Activated B cell treated with CpG ODN at 0.5 μM for 24 hours (primary cell): ENCODE data around the gene CINP. TPM values are rescaled to one million over a fixed set of nuclear protein-coding genes. Genes with fewer than 3 reads are reported as not detected.

Experiments used
- ATAC-seq: fragments of 200-7000 bp; cut with Tn5 transposase; one replicate; pipeline ENCODE4 v1.10.0; 2021; ENCODE audit warnings: low read depth, mild to moderate bottlenecking, moderate library complexity
- CTCF ChIA-PET: fragments of 350-600 bp; sonication (Branson Sonifier 250); formaldehyde crosslinking; loops from one replicate; lab custom pipeline; 2021; ENCODE audit warnings: antibody characterized with exemption; lab: Charles Lee
- POLR2A ChIA-PET: fragments of 350-600 bp; sonication (Branson Sonifier 250); formaldehyde crosslinking; loops from one replicate; lab custom pipeline; 2021; ENCODE audit warnings: antibody characterized with exemption; lab: Charles Lee
- DNase-seq: peaks from one replicate; pipeline ENCODE4 v3.0.0; 2022
- H3K27ac Mint-ChIP-seq: one replicate; pipeline ENCODE4 v1.8.0; 2020; ENCODE audit warnings: mixed read lengths
- H3K27me3 Mint-ChIP-seq: one replicate; pipeline ENCODE4 v1.8.0; 2021; ENCODE audit warnings: mixed read lengths
- H3K36me3 Mint-ChIP-seq: one replicate; pipeline ENCODE4 v1.8.0; 2021; ENCODE audit warnings: low read depth, mixed read lengths
- H3K4me1 Mint-ChIP-seq: one replicate; pipeline ENCODE4 v1.8.0; 2021; ENCODE audit warnings: mixed read lengths
- H3K4me3 Mint-ChIP-seq: one replicate; pipeline ENCODE4 v1.8.0; 2020; ENCODE audit warnings: mild to moderate bottlenecking, mixed read lengths
- H3K9me3 Mint-ChIP-seq: one replicate; pipeline ENCODE4 v1.8.0; 2020; ENCODE audit warnings: mixed read lengths
- CTCF ChIP-seq: fragments of 200-600 bp; IDR thresholded peaks from one replicate; pipeline ENCODE4 v1.8.0; 2022; ENCODE audit warnings: antibody characterized with exemption, mild to moderate bottlenecking
- intact Hi-C: fragments of 100-400 bp; cut with micrococcal nuclease; formaldehyde crosslinking; loops from one replicate; pipeline ENCODE4 v1.15.1; 2024
- total RNA-seq: library from RNA; stranded (reverse); gene quantifications from 2 replicates; pipeline ENCODE4 v1.2.3, GENCODE V29; 2022

Gene CINP
- total RNA-seq, 1 donor from 2014 or later, result 57.5 TPM

GRCh38 chr14:102316338-102316742, 46.4 kb downstream of the CINP start:
- peak overlapping the region; percentile 89 for H3K27ac Mint-ChIP-seq
- H3K4me1 Mint-ChIP-seq, result peaks cover 61% of the 10 kb centered on the region
- TF ChIP-seq CTCF, result no peak
- no peaks in the 10 kb centered on the region for H3K27me3 Mint-ChIP-seq
- DNase-seq (no peak), ATAC-seq (no peak)
- H3K36me3 Mint-ChIP-seq, result peaks cover 10% of the 10 kb centered on the region
- ChIA-PET POLR2A (interaction anchor here (0.5 to 4.5 kb wide), 23 partner anchors 12 to 1399 kb away, joined by 3 to 28 read pairs (median 4); partner anchors contain the start of genes CINP, EIF5, MOK and TECPR2), CTCF (interaction anchor here (0.6 to 1.4 kb wide), 7 partner anchors 11 to 609 kb away, joined by 3 to 7 read pairs (median 3); partner anchors contain the start of gene MOK)
- H3K9me3 Mint-ChIP-seq, result no peaks in the 10 kb centered on the region
- intact Hi-C loops, result loop anchor here (1.0 to 10.0 kb wide), 6 partner anchors 94 to 1939 kb away; partner anchors contain the start of genes EIF5, TRAF3 and WDR25
- H3K4me3 Mint-ChIP-seq, result peak overlapping the region; percentile 96

- Mint-ChIP-seq H3K4me3 (peak overlapping the region; percentile 88), H3K27ac (no peak overlapping the region), H3K4me1 (peaks cover 51% of the 10 kb centered on the region), H3K9me3 (no peaks in the 10 kb centered on the region), H3K36me3 (peaks cover 10% of the 10 kb centered on the region), H3K27me3 (no peaks in the 10 kb centered on the region)
- DNase-seq (no peak), ATAC-seq (no peak)
- POLR2A ChIA-PET, result interaction anchor here (0.7 to 4.5 kb wide), 3 partner anchors 10 to 354 kb away, joined by 3 to 26 read pairs (median 3); partner anchors contain the start of gene MOK
- intact Hi-C loops, result loop anchor here (5.0 to 10.0 kb wide), 4 partner anchors 93 to 1938 kb away; partner anchors contain the start of genes EIF5, TRAF3 and WDR25
- CTCF ChIA-PET, result interaction anchor here (1.4 to 3.2 kb wide), 9 partner anchors 11 to 608 kb away, joined by 3 to 20 read pairs (median 11); partner anchors contain the start of gene MOK
- no peak for TF ChIP-seq CTCF
These were observed 47.6 kb downstream of the CINP start for GRCh38 chr14:102315121-102315520.

- intact Hi-C loops, result loop anchor here (1.0 to 10.0 kb wide), 11 partner anchors 9 to 1937 kb away; partner anchors contain the start of genes EIF5, HSP90AA1, MOK and TRAF3
These were observed 48.3 kb downstream of the CINP start for GRCh38 chr14:102314242-102315011.

GRCh38 chr14:102304611-102305506, 57.8 kb downstream of the CINP start, which contains the start of gene MOK:
TSS of gene MOK (minus strand) at chr14:102305164. CDS start at chr14:102304968, 196 bp downstream.
- H3K4me1 Mint-ChIP-seq, result peaks cover 9% of the 10 kb centered on the region
- ATAC-seq (peak; percentile 88), DNase-seq (peak; percentile 99)
- peak within 1 kb of the TSS; percentile 96 for H3K4me3 Mint-ChIP-seq
- intact Hi-C loops, result loop anchor here (1.0 to 2.0 kb wide), 4 partner anchors 9 to 166 kb away; partner anchors contain the start of genes CINP, TECPR2, WDR20 and ZNF839
- H3K36me3 Mint-ChIP-seq, result peaks cover 4% of the 10 kb centered on the region
- POLR2A ChIA-PET, result interaction anchor here (0.7 to 3.0 kb wide), 5 partner anchors 11 to 165 kb away, joined by 3 to 26 read pairs (median 5); partner anchors contain the start of gene WDR20
- CTCF ChIA-PET, result interaction anchor here (1.4 to 2.5 kb wide), 2 partner anchors 9 to 12 kb away, joined by 7 to 20 read pairs; no protein-coding TSS in a partner anchor
- H3K27me3 Mint-ChIP-seq, result peaks cover 4% of the 10 kb centered on the region
- no peaks in the 10 kb centered on the region for H3K9me3 Mint-ChIP-seq
- H3K27ac Mint-ChIP-seq, result peak within 1 kb of the TSS; percentile 95
- no peak for TF ChIP-seq CTCF

More at GRCh38 chr14:102314242-102315011, 48.3 kb downstream of the CINP start:
- Mint-ChIP-seq H3K4me1 (peaks cover 49% of the 10 kb centered on the region), H3K27me3 (no peaks in the 10 kb centered on the region), H3K36me3 (peaks cover 9% of the 10 kb centered on the region), H3K27ac (peak overlapping the region; percentile 73), H3K9me3 (no peaks in the 10 kb centered on the region), H3K4me3 (peak overlapping the region; percentile 88)
- TF ChIP-seq CTCF, result peak; percentile 98
- ATAC-seq (peak; percentile 70), DNase-seq (peak; percentile 78)
- POLR2A ChIA-PET, result interaction anchor here (0.7 to 4.5 kb wide), 5 partner anchors 10 to 607 kb away, joined by 3 to 26 read pairs (median 4); partner anchors contain the start of gene MOK
- CTCF ChIA-PET, result interaction anchor here (0.5 to 3.2 kb wide), 23 partner anchors 8 to 608 kb away, joined by 3 to 20 read pairs (median 4); partner anchors contain the start of gene MOK
